ENCODE measurements around the gene ADSS1.
A peak's percentile ranks its signal among the peaks of the same experiment; 100 is the strongest.

ADSS1 gene

GRCh38 chr14:104707608-104708595 is 16.1 kb upstream of the ADSS1 start:
- H2BK120ac ChIP-seq (ENCODE audit: low read depth, low read length) = no peak overlapping the region
- H2BK15ac ChIP-seq (ENCODE audit: low read depth, poor library complexity, severe bottlenecking) = no peak overlapping the region
- no peak overlapping the region for H3K4me3 ChIP-seq (ENCODE audit: insufficient read depth in 1 of 2, low read depth in 1 of 2, low read length in 2 of 2)
- H3K14ac ChIP-seq (ENCODE audit: low read length in 2 of 2) = no peak overlapping the region
- H3K27me3 ChIP-seq (ENCODE audit: control insufficient read depth in 1 of 2, insufficient read depth in 1 of 2, low read length in 2 of 2) = no peaks in the 10 kb centered on the region
- H3K9ac ChIP-seq (ENCODE audit: low read length) = no peak overlapping the region
- no peak overlapping the region for H4K8ac ChIP-seq (ENCODE audit: low read length)
- H2AFZ ChIP-seq (ENCODE audit: low read depth, low read length) = no peak overlapping the region
- peaks cover 45% of the 10 kb centered on the region for H3K4me1 ChIP-seq (ENCODE audit: control insufficient read depth, insufficient read depth, low read depth, low read length)
- H4K91ac ChIP-seq (ENCODE audit: low read length) = no peak overlapping the region
- H2BK5ac ChIP-seq (ENCODE audit: low read depth, low read length, poor library complexity, severe bottlenecking) = no peak overlapping the region
- H3K36me3 ChIP-seq (ENCODE audit: control insufficient read depth in 1 of 2, insufficient read depth in 2 of 2, low read depth in 1 of 2, low read length in 2 of 2) = peaks cover 72 to 87% of the 10 kb centered on the region in 2 experiments
- no peak overlapping the region for H2BK12ac ChIP-seq (ENCODE audit: low read length in 2 of 2)
- no peak overlapping the region for H3K23ac ChIP-seq (ENCODE audit: low read length in 2 of 2)
- H3K4me2 ChIP-seq (ENCODE audit: low read length, poor library complexity, severe bottlenecking) = no peak overlapping the region
- no peak overlapping the region for H3K27ac ChIP-seq (ENCODE audit: low read length, poor library complexity, severe bottlenecking)
- peak overlapping the region; percentile 42 for H2AK5ac ChIP-seq (ENCODE audit: low read length, severe bottlenecking)
- no peak for DNase-seq
- no peak overlapping the region for H3K4ac ChIP-seq (ENCODE audit: low read depth in 1 of 2, low read length in 2 of 2)
- H3K18ac ChIP-seq (ENCODE audit: low read depth in 1 of 2, low read length in 2 of 2) = no peak overlapping the region
- no peaks in the 10 kb centered on the region for H3K9me3 ChIP-seq (ENCODE audit: control insufficient read depth, low read length)
- H3K79me1 ChIP-seq (replicated peaks; ENCODE audit: low read length, poor library complexity, severe bottlenecking) = peaks cover 27% of the 10 kb centered on the region
- WGBS = 83% methylated on average over 29 of the region's 34 CpGs

GRCh38 chr14:104708606-104709268 is 15.3 kb upstream of the ADSS1 start:
- H3K79me1 ChIP-seq (replicated peaks; ENCODE audit: low read length, poor library complexity, severe bottlenecking) = peaks cover 19% of the 10 kb centered on the region
- H3K18ac ChIP-seq (ENCODE audit: low read depth in 1 of 2, low read length in 2 of 2) = peak overlapping the region in 1 of 2 experiments; percentile 40
- H2BK5ac ChIP-seq (ENCODE audit: low read depth, low read length, poor library complexity, severe bottlenecking) = no peak overlapping the region
- H2BK15ac ChIP-seq (ENCODE audit: low read depth, poor library complexity, severe bottlenecking) = no peak overlapping the region
- no peak overlapping the region for H3K23ac ChIP-seq (ENCODE audit: low read length in 2 of 2)
- H3K27ac ChIP-seq (ENCODE audit: low read length, poor library complexity, severe bottlenecking) = no peak overlapping the region
- H2AK5ac ChIP-seq (ENCODE audit: low read length, severe bottlenecking) = peak overlapping the region; percentile 21
- DNase-seq = peak; percentile 63
- no peak overlapping the region for H3K14ac ChIP-seq (ENCODE audit: low read length in 2 of 2)
- no peaks in the 10 kb centered on the region for H3K9me3 ChIP-seq (ENCODE audit: control insufficient read depth, low read length)
- H2AFZ ChIP-seq (ENCODE audit: low read depth, low read length) = no peak overlapping the region
- no peak overlapping the region for H2BK120ac ChIP-seq (ENCODE audit: low read depth, low read length)
- 60% methylated on average over 19 of the region's 20 CpGs for WGBS
- peak overlapping the region; percentile 43 for H3K9ac ChIP-seq (ENCODE audit: low read length)
- no peak overlapping the region for H3K4me2 ChIP-seq (ENCODE audit: low read length, poor library complexity, severe bottlenecking)
- H4K91ac ChIP-seq (ENCODE audit: low read length) = no peak overlapping the region
- H4K8ac ChIP-seq (ENCODE audit: low read length) = no peak overlapping the region
- H3K27me3 ChIP-seq (ENCODE audit: control insufficient read depth in 1 of 2, insufficient read depth in 1 of 2, low read length in 2 of 2) = no peaks in the 10 kb centered on the region
- peaks cover 42% of the 10 kb centered on the region for H3K4me1 ChIP-seq (ENCODE audit: control insufficient read depth, insufficient read depth, low read depth, low read length)
- peaks cover 71 to 87% of the 10 kb centered on the region in 2 experiments for H3K36me3 ChIP-seq (ENCODE audit: control insufficient read depth in 1 of 2, insufficient read depth in 2 of 2, low read depth in 1 of 2, low read length in 2 of 2)
- no peak overlapping the region for H3K4me3 ChIP-seq (ENCODE audit: insufficient read depth in 1 of 2, low read depth in 1 of 2, low read length in 2 of 2)
- no peak overlapping the region for H3K4ac ChIP-seq (ENCODE audit: low read depth in 1 of 2, low read length in 2 of 2)
- no peak overlapping the region for H2BK12ac ChIP-seq (ENCODE audit: low read length in 2 of 2)

- Histone ChIP-seq H3K27ac (ENCODE audit: low read length, poor library complexity, severe bottlenecking) (no peak overlapping the region), H2BK120ac (ENCODE audit: low read depth, low read length) (no peak overlapping the region), H3K4me2 (ENCODE audit: low read length, poor library complexity, severe bottlenecking) (no peak overlapping the region), H2AFZ (ENCODE audit: low read depth, low read length) (no peak overlapping the region), H3K4me3 (ENCODE audit: insufficient read depth in 1 of 2, low read depth in 1 of 2, low read length in 2 of 2) (no peak overlapping the region), H2BK5ac (ENCODE audit: low read depth, low read length, poor library complexity, severe bottlenecking) (no peak overlapping the region), H3K18ac (ENCODE audit: low read depth in 1 of 2, low read length in 2 of 2) (no peak overlapping the region), H3K9ac (ENCODE audit: low read length) (no peak overlapping the region), H3K14ac (ENCODE audit: low read length in 2 of 2) (no peak overlapping the region), H4K8ac (ENCODE audit: low read length) (peak overlapping the region; percentile 15), H3K27me3 (ENCODE audit: control insufficient read depth in 1 of 2, insufficient read depth in 1 of 2, low read length in 2 of 2) (no peaks in the 10 kb centered on the region), H3K79me1 (replicated peaks; ENCODE audit: low read length, poor library complexity, severe bottlenecking) (peaks cover 19% of the 10 kb centered on the region), H2BK12ac (ENCODE audit: low read length in 2 of 2) (no peak overlapping the region), H2AK5ac (ENCODE audit: low read length, severe bottlenecking) (no peak overlapping the region), H3K23ac (ENCODE audit: low read length in 2 of 2) (no peak overlapping the region), H3K9me3 (ENCODE audit: control insufficient read depth, low read length) (no peaks in the 10 kb centered on the region), H3K36me3 (ENCODE audit: control insufficient read depth in 1 of 2, insufficient read depth in 2 of 2, low read depth in 1 of 2, low read length in 2 of 2) (peaks cover 71 to 87% of the 10 kb centered on the region in 2 experiments), H2BK15ac (ENCODE audit: low read depth, poor library complexity, severe bottlenecking) (no peak overlapping the region), H3K4ac (ENCODE audit: low read depth in 1 of 2, low read length in 2 of 2) (no peak overlapping the region), H3K4me1 (ENCODE audit: control insufficient read depth, insufficient read depth, low read depth, low read length) (peaks cover 42% of the 10 kb centered on the region), H4K91ac (ENCODE audit: low read length) (peak overlapping the region; percentile 44)
- WGBS = 96% methylated on average over 17 of the region's 18 CpGs
- DNase-seq = no peak
Measured at GRCh38 chr14:104709387-104710039, 14.5 kb upstream of the ADSS1 start.

All from mesenchymal stem cell (in vitro differentiated cells and primary cell).